ENCODE results near the gene ERVW-1.

The ERVW-1 gene

GRCh38 chr7:92436612-92437445 is 40.9 kb downstream of the ERVW-1 start:
- TF ChIP-seq, protein P1, sequence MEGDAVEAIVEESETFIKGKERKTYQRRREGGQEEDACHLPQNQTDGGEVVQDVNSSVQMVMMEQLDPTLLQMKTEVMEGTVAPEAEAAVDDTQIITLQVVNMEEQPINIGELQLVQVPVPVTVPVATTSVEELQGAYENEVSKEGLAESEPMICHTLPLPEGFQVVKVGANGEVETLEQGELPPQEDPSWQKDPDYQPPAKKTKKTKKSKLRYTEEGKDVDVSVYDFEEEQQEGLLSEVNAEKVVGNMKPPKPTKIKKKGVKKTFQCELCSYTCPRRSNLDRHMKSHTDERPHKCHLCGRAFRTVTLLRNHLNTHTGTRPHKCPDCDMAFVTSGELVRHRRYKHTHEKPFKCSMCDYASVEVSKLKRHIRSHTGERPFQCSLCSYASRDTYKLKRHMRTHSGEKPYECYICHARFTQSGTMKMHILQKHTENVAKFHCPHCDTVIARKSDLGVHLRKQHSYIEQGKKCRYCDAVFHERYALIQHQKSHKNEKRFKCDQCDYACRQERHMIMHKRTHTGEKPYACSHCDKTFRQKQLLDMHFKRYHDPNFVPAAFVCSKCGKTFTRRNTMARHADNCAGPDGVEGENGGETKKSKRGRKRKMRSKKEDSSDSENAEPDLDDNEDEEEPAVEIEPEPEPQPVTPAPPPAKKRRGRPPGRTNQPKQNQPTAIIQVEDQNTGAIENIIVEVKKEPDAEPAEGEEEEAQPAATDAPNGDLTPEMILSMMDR (IDR thresholded peaks at IDR 0.05; ENCODE audit: low read depth, low read length) = no peak
- H3K4me3 ChIP-seq (ENCODE audit: low read depth, low read length) = no peak overlapping the region
- in situ Hi-C loops (cut with HindIII; ENCODE audit: low sequenced_read_pairs) = no loop called here
- DNase-seq (ENCODE audit: low read depth, low spot score) = no peak

GRCh38 chr7:92435542-92435941 is 42.2 kb downstream of the ERVW-1 start:
- DNase-seq (ENCODE audit: low read depth, low spot score) = no peak

GRCh38 chr7:92433019-92433418 is 44.7 kb downstream of the ERVW-1 start:
- TF ChIP-seq, protein P1 (IDR thresholded peaks at IDR 0.05; ENCODE audit: low read depth, low read length) = no peak
- in situ Hi-C loops (cut with HindIII; ENCODE audit: low sequenced_read_pairs) = no loop called here
- no peak overlapping the region for H3K4me3 ChIP-seq (ENCODE audit: low read depth, low read length)
- DNase-seq (ENCODE audit: low read depth, low spot score) = no peak

More at GRCh38 chr7:92435542-92435941, 42.2 kb downstream of the ERVW-1 start:
- TF ChIP-seq, protein P1 (IDR thresholded peaks at IDR 0.05; ENCODE audit: low read depth, low read length) = no peak
- H3K4me3 ChIP-seq (ENCODE audit: low read depth, low read length) = no peak overlapping the region
- in situ Hi-C loops (cut with HindIII; ENCODE audit: low sequenced_read_pairs) = no loop called here

GRCh38 chr7:92432299-92432946 is 45.3 kb downstream of the ERVW-1 start:
- H3K4me3 ChIP-seq (ENCODE audit: low read depth, low read length) = no peak overlapping the region
- in situ Hi-C loops (cut with HindIII; ENCODE audit: low sequenced_read_pairs) = no loop called here
- TF ChIP-seq, protein P1 (IDR thresholded peaks at IDR 0.05; ENCODE audit: low read depth, low read length) = no peak
- DNase-seq (ENCODE audit: low read depth, low spot score) = no peak

GRCh38 chr7:92427193-92427592 is 50.6 kb downstream of the ERVW-1 start:
- in situ Hi-C loops (cut with HindIII; ENCODE audit: low sequenced_read_pairs) = no loop called here
- TF ChIP-seq, protein P1 (IDR thresholded peaks at IDR 0.05; ENCODE audit: low read depth, low read length) = no peak
- H3K4me3 ChIP-seq (ENCODE audit: low read depth, low read length) = no peak overlapping the region
- no peak for DNase-seq (ENCODE audit: low read depth, low spot score)

DNA sequence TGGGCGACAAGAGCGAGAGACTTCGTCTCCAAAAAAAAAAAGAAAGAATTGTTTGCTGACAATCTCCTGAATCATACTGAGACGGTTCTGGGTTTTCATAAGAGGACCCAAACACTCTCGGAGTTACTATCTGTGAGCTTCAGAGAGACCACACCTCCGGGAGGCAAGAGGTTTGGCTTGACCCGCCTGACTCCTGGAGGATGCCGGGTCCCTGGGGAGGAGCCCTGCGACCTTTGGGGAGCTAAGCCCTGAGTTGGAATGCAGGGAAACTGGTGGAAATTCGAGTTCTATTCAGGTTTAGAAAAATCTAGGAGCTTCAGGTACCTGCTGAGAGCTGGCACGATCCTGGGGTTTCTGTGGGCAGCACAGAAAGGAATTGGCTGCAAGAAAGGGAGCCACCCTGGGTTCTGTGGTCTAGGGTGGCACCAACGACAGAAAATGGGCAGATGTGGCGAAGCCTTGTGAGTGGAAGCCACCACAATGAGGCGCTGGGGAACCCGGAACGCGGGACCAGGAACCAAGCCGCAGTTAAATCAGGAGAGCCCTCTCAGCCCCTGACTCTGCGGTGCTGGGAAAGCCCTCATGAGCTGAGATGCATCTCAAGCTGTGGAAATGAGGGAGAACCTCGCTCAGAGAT is 52.3 kb downstream of the ERVW-1 start:
- in situ Hi-C loops (cut with HindIII; ENCODE audit: low sequenced_read_pairs) = no loop called here
- DNase-seq (ENCODE audit: low read depth, low spot score) = no peak
- TF ChIP-seq, protein P1 (IDR thresholded peaks at IDR 0.05; ENCODE audit: low read depth, low read length) = no peak
- H3K4me3 ChIP-seq (ENCODE audit: low read depth, low read length) = no peak overlapping the region

All from astrocyte of the spinal cord (primary cell).